Activated CD4-positive, alpha-beta T cell treated with anti-CD3 and anti-CD28 coated beads for 36 hours (primary cell): ENCODE results near the gene INHBB. TPM values are rescaled to one million over a fixed set of nuclear protein-coding genes. Genes with fewer than 3 reads are reported as not detected.

ENCODE experiments used
- ATAC-seq: fragments of 200-7000 bp; cut with Tn5 transposase; one replicate; pipeline ENCODE4 v1.10.0; 2021; ENCODE audit warnings: mild to moderate bottlenecking, moderate library complexity
- CTCF ChIA-PET: fragments of 350-600 bp; sonication (Branson Sonifier 250); formaldehyde crosslinking; loops from one replicate; lab custom pipeline; 2021; ENCODE audit warnings: antibody characterized with exemption; lab: Charles Lee
- POLR2A ChIA-PET: fragments of 350-600 bp; sonication (Branson Sonifier 250); formaldehyde crosslinking; loops from one replicate; lab custom pipeline; 2021; ENCODE audit warnings: antibody characterized with exemption, inconsistent platforms; lab: Charles Lee
- DNase-seq: peaks from one replicate; pipeline ENCODE4 v3.0.0-alpha.2; 2020
- H3K27ac Mint-ChIP-seq: one replicate; pipeline ENCODE4 v1.8.0; 2021; ENCODE audit warnings: mixed read lengths
- H3K27me3 Mint-ChIP-seq: one replicate; pipeline ENCODE4 v1.8.0; 2021; ENCODE audit warnings: mixed read lengths
- H3K36me3 Mint-ChIP-seq: one replicate; pipeline ENCODE4 v1.8.0; 2021; ENCODE audit warnings: low read depth, mixed read lengths
- H3K4me1 Mint-ChIP-seq: one replicate; pipeline ENCODE4 v1.8.0; 2021; ENCODE audit warnings: mixed read lengths
- H3K4me3 Mint-ChIP-seq: one replicate; pipeline ENCODE4 v1.8.0; 2021; ENCODE audit warnings: mild to moderate bottlenecking, moderate library complexity, mixed read lengths
- H3K9me3 Mint-ChIP-seq: one replicate; pipeline ENCODE4 v1.8.0; 2021; ENCODE audit warnings: low read depth, mixed read lengths
- intact Hi-C, 2 experiments: fragments of 100-400 bp; cut with DNase I in 1 of 2; cut with micrococcal nuclease in 1 of 2; formaldehyde crosslinking; loops; one replicate each; pipeline versions ENCODE4 v1.14.2 to v1.15.1; 2022 to 2024; cut with DNase I, micrococcal nuclease
- total RNA-seq, 2 experiments: library from RNA; stranded (reverse); gene quantifications; one replicate each; pipeline ENCODE4 v1.2.3, GENCODE V29; 2021

INHBB gene
- total RNA-seq, 2 experiments from 2014 or later: not detected

GRCh38 chr2:120395221-120396012 is 49.5 kb downstream of the INHBB start:
- Mint-ChIP-seq H3K4me1 (no peaks in the 10 kb centered on the region), H3K4me3 (no peak overlapping the region), H3K9me3 (peaks cover 2% of the 10 kb centered on the region), H3K27ac (no peak overlapping the region), H3K27me3 (peaks cover 5% of the 10 kb centered on the region), H3K36me3 (no peaks in the 10 kb centered on the region)
- DNase-seq (no peak), ATAC-seq (no peak)
- ChIA-PET POLR2A (no interaction called here), CTCF (no interaction called here)
- intact Hi-C loops: no loop called here

GRCh38 chr2:120396013-120396860 is 50.3 kb downstream of the INHBB start:
- intact Hi-C loops: no loop called here
- peaks cover 2% of the 10 kb centered on the region for H3K9me3 Mint-ChIP-seq
- H3K36me3 Mint-ChIP-seq: no peaks in the 10 kb centered on the region
- DNase-seq (peak; percentile 1), ATAC-seq (no peak)
- no peak overlapping the region for H3K27ac Mint-ChIP-seq
- ChIA-PET CTCF (no interaction called here), POLR2A (no interaction called here)
- H3K4me3 Mint-ChIP-seq: no peak overlapping the region
- no peaks in the 10 kb centered on the region for H3K4me1 Mint-ChIP-seq
- peaks cover 5% of the 10 kb centered on the region for H3K27me3 Mint-ChIP-seq

DNA sequence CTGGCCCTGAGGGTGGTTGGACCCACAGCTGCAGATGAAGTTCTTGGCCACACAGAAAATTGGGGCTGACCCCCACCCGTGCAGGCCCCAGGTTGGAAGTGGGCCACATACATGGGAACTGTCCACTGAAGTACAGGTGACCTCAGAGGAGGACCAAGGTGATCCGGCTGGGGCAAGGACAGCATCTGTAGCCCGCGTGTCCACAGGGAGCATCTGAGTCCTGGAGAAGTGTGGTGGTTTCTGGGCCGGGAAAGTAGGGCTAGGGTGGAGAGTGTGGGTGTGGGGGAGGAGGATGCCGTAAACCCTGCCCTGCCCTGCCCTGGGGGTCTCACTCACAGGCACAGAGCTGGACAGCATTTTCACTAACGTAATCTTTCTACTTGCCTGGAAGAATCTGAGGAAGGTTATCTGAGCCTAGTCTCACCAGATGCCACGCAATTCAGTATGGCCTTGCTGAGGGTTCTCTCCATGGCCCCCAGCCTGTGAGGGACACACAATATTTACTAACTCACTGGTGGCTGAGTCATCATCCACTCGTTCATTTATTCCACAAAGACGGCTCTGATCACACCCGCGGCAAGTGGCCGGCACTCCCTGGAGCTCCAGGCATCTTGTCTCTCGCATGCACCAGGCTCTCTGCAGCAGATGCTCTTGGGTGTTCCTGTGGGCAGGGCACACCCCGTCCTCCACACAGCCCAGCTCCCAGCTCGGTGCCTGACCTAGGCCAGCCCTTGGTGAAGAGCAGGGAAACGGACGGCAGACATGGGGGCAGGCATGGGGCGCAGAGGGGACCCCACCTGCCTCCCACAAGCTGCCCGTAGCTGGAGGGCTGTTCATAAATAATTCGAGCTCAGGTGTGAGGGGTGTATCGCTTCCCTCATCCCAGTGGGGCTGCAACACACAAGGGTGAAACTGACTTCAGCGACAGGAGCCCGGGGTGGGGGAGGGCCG is 51.2 kb downstream of the INHBB start:
- H3K4me1 Mint-ChIP-seq: no peaks in the 10 kb centered on the region
- CTCF ChIA-PET: no interaction called here
- ATAC-seq (no peak), DNase-seq (peak; percentile 2)
- intact Hi-C loops: no loop called here
- peaks cover 5% of the 10 kb centered on the region for H3K27me3 Mint-ChIP-seq
- no peak overlapping the region for H3K4me3 Mint-ChIP-seq
- H3K9me3 Mint-ChIP-seq: no peaks in the 10 kb centered on the region
- H3K27ac Mint-ChIP-seq: no peak overlapping the region
- H3K36me3 Mint-ChIP-seq: no peaks in the 10 kb centered on the region
- POLR2A ChIA-PET: no interaction called here

- CTCF ChIA-PET: no interaction called here
- Mint-ChIP-seq H3K27ac (no peak overlapping the region), H3K36me3 (no peaks in the 10 kb centered on the region), H3K4me3 (no peak overlapping the region), H3K9me3 (no peaks in the 10 kb centered on the region), H3K4me1 (no peaks in the 10 kb centered on the region), H3K27me3 (peaks cover 5% of the 10 kb centered on the region)
- POLR2A ChIA-PET: no interaction called here
- ATAC-seq (no peak), DNase-seq (peak; percentile 2)
- intact Hi-C loops: no loop called here
These were observed 52.4 kb downstream of the INHBB start for GRCh38 chr2:120398051-120398995.

DNA sequence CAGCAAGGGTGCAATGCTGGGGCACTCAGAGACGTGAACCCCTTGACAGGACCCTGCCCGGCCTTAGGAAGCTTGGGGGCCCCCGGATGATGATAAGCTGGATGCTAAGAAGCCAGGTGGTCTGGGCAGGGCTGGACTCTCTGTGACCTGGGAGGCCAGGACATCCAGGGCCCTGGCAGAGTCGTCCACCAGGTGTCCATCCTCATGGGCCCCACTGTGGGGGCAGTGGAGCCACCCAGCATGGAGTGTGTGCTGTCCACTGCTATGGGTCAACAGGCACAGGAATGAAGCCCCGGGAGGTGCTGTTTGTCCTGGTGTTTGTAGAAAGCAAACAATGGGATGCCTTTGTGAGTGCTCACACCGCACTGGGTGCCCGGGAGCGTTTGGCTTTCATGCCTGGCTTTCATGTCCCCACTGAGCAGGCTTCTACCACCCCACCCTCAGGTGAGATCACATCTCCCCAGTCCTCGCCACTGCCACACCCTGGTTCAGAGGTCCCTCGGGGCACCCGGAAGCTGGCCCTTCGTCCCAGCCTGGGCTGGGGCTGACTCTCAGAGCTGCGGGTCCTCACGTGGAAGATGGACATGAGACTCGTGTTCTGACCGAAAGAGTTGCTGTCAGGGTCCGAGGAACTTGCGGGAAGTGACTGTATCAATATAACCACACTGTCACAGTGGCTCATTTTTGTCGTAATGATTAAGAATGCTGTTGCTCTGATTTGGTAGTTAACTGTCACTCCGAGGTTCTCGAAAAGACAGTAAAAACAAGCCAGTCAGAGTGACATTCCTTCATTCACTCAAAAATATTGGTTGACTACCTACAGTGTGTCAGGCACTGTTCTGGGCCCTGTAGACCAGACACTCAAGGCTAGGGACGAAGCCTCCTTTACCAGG is 53.3 kb downstream of the INHBB start:
- Mint-ChIP-seq H3K36me3 (no peaks in the 10 kb centered on the region), H3K9me3 (no peaks in the 10 kb centered on the region), H3K4me1 (no peaks in the 10 kb centered on the region), H3K27me3 (peaks cover 5% of the 10 kb centered on the region), H3K27ac (no peak overlapping the region), H3K4me3 (no peak overlapping the region)
- ChIA-PET CTCF (no interaction called here), POLR2A (no interaction called here)
- ATAC-seq (no peak), DNase-seq (no peak)
- intact Hi-C loops: no loop called here

DNA sequence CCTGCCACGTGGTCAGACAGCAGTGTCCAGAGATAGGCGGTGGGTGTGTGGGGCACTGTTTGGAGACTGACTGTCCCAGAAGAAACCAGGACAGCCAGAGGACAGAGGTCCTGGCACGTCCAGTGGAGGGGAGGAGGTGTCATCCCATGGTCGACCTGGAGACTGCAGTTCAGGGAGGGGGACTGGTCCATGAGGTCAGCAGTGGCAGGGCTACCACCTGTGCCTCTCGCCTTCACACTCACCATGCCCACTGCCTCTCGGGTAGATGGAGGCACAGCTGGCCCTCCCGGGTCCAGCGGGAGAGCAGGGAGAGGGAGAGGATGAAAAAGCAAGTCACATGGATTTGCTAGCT is 53.9 kb downstream of the INHBB start:
- peaks cover 5% of the 10 kb centered on the region for H3K27me3 Mint-ChIP-seq
- no peaks in the 10 kb centered on the region for H3K36me3 Mint-ChIP-seq
- CTCF ChIA-PET: no interaction called here
- DNase-seq (no peak), ATAC-seq (no peak)
- intact Hi-C loops: no loop called here
- no peaks in the 10 kb centered on the region for H3K9me3 Mint-ChIP-seq
- no peak overlapping the region for H3K4me3 Mint-ChIP-seq
- POLR2A ChIA-PET: no interaction called here
- H3K4me1 Mint-ChIP-seq: no peaks in the 10 kb centered on the region
- H3K27ac Mint-ChIP-seq: no peak overlapping the region

- ATAC-seq: no peak
- no peak for DNase-seq
- Mint-ChIP-seq H3K4me1 (no peaks in the 10 kb centered on the region), H3K36me3 (no peaks in the 10 kb centered on the region), H3K9me3 (no peaks in the 10 kb centered on the region), H3K4me3 (no peak overlapping the region), H3K27me3 (peaks cover 3% of the 10 kb centered on the region), H3K27ac (no peak overlapping the region)
- POLR2A ChIA-PET: no interaction called here
- intact Hi-C loops: no loop called here
- CTCF ChIA-PET: interaction anchor here (1.0 kb wide), 1 partner anchor 21 kb away, joined by 3 read pairs; no protein-coding TSS in a partner anchor
These were observed 54.6 kb downstream of the INHBB start for GRCh38 chr2:120400551-120400950.

Other genes starting within 250 kb of the INHBB start
- 10 to 100 TPM; 15.9 to 17.3 TPM for gene TMEM185B, start 122.7 kb upstream of the INHBB start, total RNA-seq
- 10 to 100 TPM; 34.0 to 34.3 TPM for gene RALB, start 93.3 kb upstream of the INHBB start, total RNA-seq